NCI-H2196 treated with DMSO at 0.1 percent for 48 hours (cell line): ENCODE data around the gene CD163L1.

Experiments used
- DNase-seq: peaks from one replicate; lab custom pipeline; 2025; ENCODE audit not compliant: unreplicated experiment; lab: John Stamatoyannopoulos, UW

Gene CD163L1

DNA sequence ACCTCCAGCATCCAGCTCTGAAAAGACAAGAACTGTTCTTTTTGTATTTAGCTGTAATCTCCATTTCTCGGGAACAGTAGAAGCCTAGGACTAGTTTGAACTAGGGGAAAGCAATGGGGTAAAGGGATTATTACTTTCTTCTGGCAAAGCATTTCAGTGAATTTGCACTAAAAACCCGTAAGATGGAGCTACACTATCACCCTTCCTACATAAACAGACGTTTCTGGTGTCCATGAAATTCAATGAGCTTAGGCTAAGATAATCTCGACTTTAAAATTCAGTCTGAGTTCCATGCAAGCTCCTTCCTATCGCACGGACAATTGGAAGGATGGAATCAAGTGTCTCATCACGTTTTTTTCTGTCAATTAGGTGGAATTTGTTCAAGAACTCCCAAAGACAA, 116.0 kb downstream of the CD163L1 start:
- no peak for DNase-seq

DNA sequence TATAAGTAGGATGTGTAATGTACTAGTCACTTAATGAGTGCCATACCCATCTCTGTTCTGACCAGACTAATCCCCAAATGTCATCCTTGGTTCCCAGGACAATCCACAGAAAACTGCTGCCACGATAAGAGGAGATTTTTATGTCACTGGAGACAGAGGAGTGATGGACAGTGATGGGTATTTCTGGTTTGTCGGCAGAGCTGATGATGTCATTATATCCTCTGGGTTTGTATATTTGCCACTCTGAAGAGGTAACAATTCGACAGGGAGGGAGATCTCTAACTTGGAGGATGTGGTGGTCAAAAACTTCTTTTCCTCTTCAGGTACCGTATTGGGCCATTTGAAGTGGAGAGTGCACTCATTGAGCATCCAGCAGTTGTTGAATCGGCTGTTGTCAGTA, 119.8 kb downstream of the CD163L1 start:
- DNase-seq, result no peak

DNA sequence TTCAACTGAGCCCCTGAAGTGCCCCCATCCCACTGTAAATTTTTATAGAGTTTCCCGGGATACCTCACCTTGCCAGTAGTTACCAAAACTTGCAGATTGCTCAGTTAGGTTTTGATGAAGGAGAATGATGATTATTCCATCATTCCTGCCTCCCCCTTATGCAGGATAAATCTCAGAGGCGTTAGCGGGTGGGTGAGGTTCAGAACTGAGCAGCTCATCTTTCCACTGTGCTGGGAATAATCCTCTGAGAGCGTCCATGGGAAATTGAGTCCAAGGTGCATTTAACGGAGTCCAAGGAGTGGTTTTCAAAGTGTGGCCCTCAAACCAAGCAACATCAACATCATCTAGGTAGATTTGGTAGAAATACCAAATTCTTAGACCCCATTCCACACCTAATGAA, 121.4 kb downstream of the CD163L1 start:
- DNase-seq, result no peak

DNA sequence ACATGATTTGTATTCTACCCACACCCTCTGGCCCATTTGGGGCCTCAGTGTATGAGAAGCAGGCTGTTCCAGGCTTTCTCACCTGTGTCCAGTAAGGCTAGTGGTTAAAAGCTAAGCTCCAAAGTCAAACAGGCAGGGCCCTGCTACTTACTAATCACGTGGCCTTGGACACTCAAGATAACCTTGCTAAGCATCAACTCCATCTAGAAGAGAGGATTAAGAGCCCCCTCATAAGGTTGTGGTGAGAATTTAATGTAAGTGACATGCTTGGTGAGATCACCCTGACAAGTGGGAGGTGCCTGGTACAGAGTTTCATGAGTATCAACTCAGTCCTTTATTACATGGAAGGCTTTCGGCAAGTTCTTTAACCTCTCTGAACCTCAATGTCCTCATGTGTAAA, 122.3 kb downstream of the CD163L1 start:
- DNase-seq, result no peak

DNA sequence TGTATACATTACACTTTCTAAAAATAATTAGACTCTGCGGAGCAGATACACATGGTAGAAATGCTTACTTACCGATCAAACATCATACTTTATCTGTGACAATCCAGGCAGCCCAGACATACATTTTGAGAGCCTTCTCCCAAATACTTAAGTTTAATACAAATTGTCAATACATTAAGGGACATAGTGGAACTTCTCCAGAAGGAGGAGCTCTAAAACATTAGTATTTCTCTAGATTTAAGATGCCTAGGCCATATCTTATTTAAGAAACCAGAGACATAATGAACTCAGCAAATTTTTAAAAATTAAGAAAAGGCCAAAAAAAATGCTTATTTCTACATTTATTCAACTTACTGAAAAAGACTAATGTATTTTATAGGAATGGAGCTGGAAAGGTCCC, 124.0 kb downstream of the CD163L1 start:
- no peak for DNase-seq

DNA sequence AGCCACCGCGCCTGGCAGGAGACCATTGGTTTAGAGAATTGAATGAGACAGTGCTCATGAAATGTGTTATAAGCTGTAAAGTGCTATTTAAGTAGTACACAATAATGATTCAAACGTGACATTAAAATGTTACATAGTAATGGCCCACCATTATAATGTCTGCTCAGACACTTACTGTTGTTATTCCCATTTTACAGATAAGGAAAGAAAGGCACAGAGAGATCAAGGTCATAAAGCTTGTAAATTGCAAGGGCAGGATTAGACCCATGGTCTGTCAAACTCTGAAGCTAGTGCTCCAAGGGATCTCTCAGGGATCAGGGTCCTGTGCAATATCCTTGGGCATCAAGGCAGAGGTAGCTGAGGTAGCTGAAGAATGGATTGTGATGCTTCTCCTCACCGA, 133.9 kb downstream of the CD163L1 start:
- no peak for DNase-seq
